ENCODE results near the gene TTC39C. TPM values are rescaled to one million over a fixed set of nuclear protein-coding genes. Genes with fewer than 3 reads are reported as not detected.

TTC39C gene
- total and polyA plus RNA-seq, 2 of the 8 experiments (the other 6 are each of a cell fraction or from before 2014, with no cell fraction given), result 8.1 to 79.1 TPM

GRCh38 chr18:24112874-24113615 is 98.5 kb downstream of the TTC39C start:
- Histone ChIP-seq H2BK5ac (ENCODE audit: low read depth, low read length) (no peak overlapping the region), H3K27me3 (replicated peaks in 1 of 4; ENCODE audit: control insufficient read depth in 3 of 4, extremely low read depth in 1 of 4, insufficient read depth in 3 of 4, low read length in 3 of 4) (no peaks in the 10 kb centered on the region), H4K5ac (ENCODE audit: insufficient read length, low read depth, low read length) (no peak overlapping the region), H3K4me3 (ENCODE audit: extremely low read depth in 1 of 4, insufficient read depth in 2 of 4, low read depth in 3 of 4, low read length in 4 of 4) (no peak overlapping the region), H2AK5ac (ENCODE audit: low read depth, low read length) (no peak overlapping the region), H2AFZ (ENCODE audit: low read length) (no peak overlapping the region), H2BK15ac (ENCODE audit: low read length) (no peak overlapping the region), H3K14ac (ENCODE audit: insufficient read length) (no peak overlapping the region), H2BK12ac (ENCODE audit: low read depth, low read length) (no peak overlapping the region), H3K79me2 (ENCODE audit: control insufficient read depth in 1 of 2, insufficient read depth in 2 of 2, low read length in 2 of 2) (no peaks in the 10 kb centered on the region), H2BK20ac (ENCODE audit: low read length) (no peak overlapping the region), H4K20me1 (replicated peaks in 1 of 2; ENCODE audit: control insufficient read depth in 1 of 2, insufficient read depth in 2 of 2, low read length in 2 of 2) (no peaks in the 10 kb centered on the region), H3K56ac (replicated peaks; ENCODE audit: insufficient read length, low read depth, low read length) (no peak overlapping the region), H3K79me1 (ENCODE audit: low read depth, low read length) (no peaks in the 10 kb centered on the region), H2BK120ac (replicated peaks; ENCODE audit: low read depth, low read length) (no peak overlapping the region), H3K18ac (ENCODE audit: extremely low read depth, low read length) (no peak overlapping the region), H3K9ac (replicated peaks in 1 of 4; ENCODE audit: extremely low read depth in 1 of 4, low read depth in 3 of 4, low read length in 3 of 4) (no peak overlapping the region), H3K9me3 (ENCODE audit: insufficient read depth in 2 of 2, low read depth in 1 of 2, low read length in 1 of 2) (no peaks in the 10 kb centered on the region), H3K23ac (ENCODE audit: insufficient read length) (no peak overlapping the region), H3K36me3 (ENCODE audit: control insufficient read depth in 2 of 4, insufficient read depth in 4 of 4, low read length in 3 of 4) (peaks cover 0 to 4% (median 0%) of the 10 kb centered on the region in 4 experiments; a peak in 2 of 8 replicates), H3K4me2 (ENCODE audit: insufficient read depth in 1 of 2, low read depth in 2 of 2, low read length in 2 of 2) (no peak overlapping the region), H3K23me2 (ENCODE audit: low read depth, low read length) (no peaks in the 10 kb centered on the region), H4K91ac (replicated peaks; ENCODE audit: insufficient read length, low read length) (no peak overlapping the region), H3K4me1 (replicated peaks in 1 of 4; ENCODE audit: control insufficient read depth in 3 of 4, insufficient read depth in 4 of 4, low read length in 3 of 4) (peaks cover 0 to 4% (median 2%) of the 10 kb centered on the region in 4 experiments; a peak in 2 of 7 replicates), H3K27ac (ENCODE audit: low read depth, low read length) (0 out of 2 replicates have a peak overlapping the region, but pooled peaks have one; percentile 22), H4K8ac (ENCODE audit: extremely low read depth, insufficient read depth, low read length) (no peak overlapping the region; the same call in 1 of the 2 replicates), H3K4ac (replicated peaks; ENCODE audit: insufficient read length, low read depth, low read length) (no peak overlapping the region)
- no peak for TF ChIP-seq USF2 (IDR thresholded peaks at IDR 0.05; ENCODE audit: low read length)
- TF ChIP-seq SP2 (IDR thresholded peaks at IDR 0.05; ENCODE audit: low read length), result no peak
- no peak for TF ChIP-seq JUND (IDR thresholded peaks at IDR 0.05; ENCODE audit: low read length)
- TF ChIP-seq CHD1 (IDR thresholded peaks at IDR 0.05; ENCODE audit: low read depth, low read length), result no peak
- ChIA-PET CTCF (ENCODE audit: partially characterized antibody) (interaction anchor here (0.9 to 1.8 kb wide), 7 partner anchors 9 to 301 kb away, joined by 3 to 6 read pairs (median 3); no protein-coding TSS in a partner anchor), POLR2A (ENCODE audit: partially characterized antibody) (interaction anchor here (4.1 kb wide), 1 partner anchor 26 kb away, joined by 19 read pairs; the partner anchor contains the start of gene CABYR)
- FAIRE-seq (no peak), DNase-seq (ENCODE audit: low read depth in 1 of 2, low spot score in 2 of 2) (no peak)
- 82% methylated on average over 15 of the region's 15 CpGs; no CpG with 5 or more reads in 1 of the 2 experiments for WGBS, 2 experiments (ENCODE audit: extremely low coverage in 1 of 2, insufficient coverage in 1 of 2, insufficient read length in 1 of 2, insufficient replicate concordance in 2 of 2, low coverage in 1 of 2, low lambda C conversion rate in 2 of 2, missing lambda C conversion rate in 1 of 2)

Data from H1 (cell line).